ENCODE results near the gene RPL37A.

RPL37A gene

GRCh38 chr2:216546241-216546640 lies 47.6 kb downstream of the RPL37A start:
- no peak for DNase-seq (ENCODE audit: low spot score)
- no peak for FAIRE-seq

- FAIRE-seq (no peak), DNase-seq (ENCODE audit: low spot score) (no peak)
Observed at GRCh38 chr2:216546641-216547403, 48.2 kb downstream of the RPL37A start.

GRCh38 chr2:216548901-216549331 lies 50.3 kb downstream of the RPL37A start:
- no peak for FAIRE-seq
- no peak for DNase-seq (ENCODE audit: low spot score)

- DNase-seq (ENCODE audit: low spot score) (no peak), FAIRE-seq (no peak)
Observed at GRCh38 chr2:216549926-216550690, 51.5 kb downstream of the RPL37A start.

- no peak for DNase-seq (ENCODE audit: low spot score)
- no peak for FAIRE-seq
Observed at GRCh38 chr2:216551234-216552068, 52.8 kb downstream of the RPL37A start.

GRCh38 chr2:216553093-216553478 lies 54.4 kb downstream of the RPL37A start:
- no peak for FAIRE-seq
- DNase-seq (ENCODE audit: low spot score) = no peak
